ENCODE measurements around the gene MEGF6.

The MEGF6 gene

GRCh38 chr1:3566951-3567804 is 44.1 kb downstream of the MEGF6 start:
- ATAC-seq (ENCODE audit: low read depth), result no peak
- no peak for DNase-seq (ENCODE audit: low spot score)
- Histone ChIP-seq H3K4me3 (ENCODE audit: severe bottlenecking) (no peak overlapping the region), H3K9me3 (ENCODE audit: severe bottlenecking) (no peaks in the 10 kb centered on the region), H3K27ac (ENCODE audit: poor library complexity, severe bottlenecking) (no peak overlapping the region), H3K4me1 (ENCODE audit: insufficient read depth, poor library complexity, severe bottlenecking) (no peaks in the 10 kb centered on the region), H3K27me3 (ENCODE audit: insufficient read depth, poor library complexity, severe bottlenecking) (no peaks in the 10 kb centered on the region), H3K36me3 (ENCODE audit: low read depth) (no peaks in the 10 kb centered on the region)
- TF ChIP-seq CTCF (IDR thresholded peaks at IDR 0.05; ENCODE audit: poor library complexity, severe bottlenecking), result no peak

DNA sequence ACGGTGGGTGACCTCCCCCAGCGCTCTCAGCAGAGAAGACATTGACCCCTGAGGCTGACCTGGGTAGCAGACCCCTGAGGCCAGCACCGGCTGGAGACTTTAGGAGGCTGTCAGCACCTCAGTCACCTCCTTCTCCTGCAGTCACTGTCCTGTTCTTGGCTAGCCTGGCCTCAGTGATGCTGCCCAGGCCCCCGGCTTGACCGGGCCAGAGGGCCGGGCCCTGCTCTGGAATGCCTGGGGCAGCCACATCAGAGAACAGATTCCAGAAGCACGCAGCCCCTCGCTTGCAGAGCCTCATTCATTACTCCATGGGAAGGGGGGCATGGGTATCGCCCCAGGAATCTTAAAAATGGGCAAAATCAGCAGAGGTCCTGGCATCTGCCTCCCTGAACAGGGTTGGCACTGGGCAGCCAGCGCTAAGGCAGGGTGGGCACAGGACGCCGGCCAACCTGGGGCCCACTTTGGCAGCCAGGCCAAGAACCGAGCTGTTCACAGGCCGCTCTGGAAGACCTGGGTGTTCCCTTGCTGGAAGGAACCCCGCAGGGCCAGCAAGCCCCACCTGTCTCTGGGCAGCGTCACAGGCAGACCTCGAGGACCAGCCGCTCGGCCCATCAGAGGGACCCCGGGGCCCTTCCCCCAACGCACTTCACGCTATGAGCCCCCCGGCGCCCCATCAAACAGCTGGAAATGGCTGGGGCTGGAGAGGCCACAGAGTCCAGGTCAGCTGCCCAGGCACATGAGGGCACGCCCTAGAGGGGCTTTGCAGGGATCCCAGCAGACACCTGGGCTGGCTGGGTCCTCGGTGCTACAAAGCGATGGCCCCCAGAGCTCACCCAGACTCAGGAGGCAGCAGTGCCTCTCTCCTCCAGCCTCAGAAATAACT is 45.1 kb downstream of the MEGF6 start:
- Histone ChIP-seq H3K27ac (ENCODE audit: poor library complexity, severe bottlenecking) (no peak overlapping the region), H3K36me3 (ENCODE audit: low read depth) (no peaks in the 10 kb centered on the region), H3K9me3 (ENCODE audit: severe bottlenecking) (no peaks in the 10 kb centered on the region), H3K27me3 (ENCODE audit: insufficient read depth, poor library complexity, severe bottlenecking) (no peaks in the 10 kb centered on the region), H3K4me1 (ENCODE audit: insufficient read depth, poor library complexity, severe bottlenecking) (no peaks in the 10 kb centered on the region), H3K4me3 (ENCODE audit: severe bottlenecking) (no peak overlapping the region)
- no peak for TF ChIP-seq CTCF (IDR thresholded peaks at IDR 0.05; ENCODE audit: poor library complexity, severe bottlenecking)
- ATAC-seq (ENCODE audit: low read depth) (no peak), DNase-seq (ENCODE audit: low spot score) (no peak)

GRCh38 chr1:3564921-3565831 is 46.1 kb downstream of the MEGF6 start:
- Histone ChIP-seq H3K36me3 (ENCODE audit: low read depth) (no peaks in the 10 kb centered on the region), H3K4me3 (ENCODE audit: severe bottlenecking) (no peak overlapping the region), H3K9me3 (ENCODE audit: severe bottlenecking) (no peaks in the 10 kb centered on the region), H3K27me3 (ENCODE audit: insufficient read depth, poor library complexity, severe bottlenecking) (no peaks in the 10 kb centered on the region), H3K27ac (ENCODE audit: poor library complexity, severe bottlenecking) (no peak overlapping the region), H3K4me1 (ENCODE audit: insufficient read depth, poor library complexity, severe bottlenecking) (no peaks in the 10 kb centered on the region)
- DNase-seq (ENCODE audit: low spot score) (no peak), ATAC-seq (ENCODE audit: low read depth) (peak; percentile 14; the same call in 2 of the 3 replicates)
- peak; percentile 82 for TF ChIP-seq CTCF (IDR thresholded peaks at IDR 0.05; ENCODE audit: poor library complexity, severe bottlenecking)

- Histone ChIP-seq H3K27me3 (ENCODE audit: insufficient read depth, poor library complexity, severe bottlenecking) (no peaks in the 10 kb centered on the region), H3K36me3 (ENCODE audit: low read depth) (no peaks in the 10 kb centered on the region), H3K9me3 (ENCODE audit: severe bottlenecking) (no peaks in the 10 kb centered on the region), H3K27ac (ENCODE audit: poor library complexity, severe bottlenecking) (no peak overlapping the region), H3K4me1 (ENCODE audit: insufficient read depth, poor library complexity, severe bottlenecking) (no peaks in the 10 kb centered on the region), H3K4me3 (ENCODE audit: severe bottlenecking) (no peak overlapping the region)
- DNase-seq (ENCODE audit: low spot score) (no peak), ATAC-seq (ENCODE audit: low read depth) (no peak)
- no peak for TF ChIP-seq CTCF (IDR thresholded peaks at IDR 0.05; ENCODE audit: poor library complexity, severe bottlenecking)
These were observed 47.7 kb downstream of the MEGF6 start for GRCh38 chr1:3563610-3564009.
